Stimulated activated CD8-positive, alpha-beta memory T cell treated with anti-CD3 and anti-CD28 coated beads, Interleukin-15, amount 100 ng/mL, for 1 hour (primary cell): ENCODE measurements around the gene CFAP107.
"Not testable (repeated sequence)": the region's sequence is repeated elsewhere in the genome, so short reads cannot be mapped to it uniquely, and the experiment has no call there.

Experiments used
- DNase-seq: peaks from one replicate; pipeline ENCODE4 v3.0.0-alpha.2; 2020; ENCODE audit warnings: low read depth

CFAP107 gene, protein sequence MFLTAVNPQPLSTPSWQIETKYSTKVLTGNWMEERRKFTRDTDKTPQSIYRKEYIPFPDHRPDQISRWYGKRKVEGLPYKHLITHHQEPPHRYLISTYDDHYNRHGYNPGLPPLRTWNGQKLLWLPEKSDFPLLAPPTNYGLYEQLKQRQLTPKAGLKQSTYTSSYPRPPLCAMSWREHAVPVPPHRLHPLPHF

DNA sequence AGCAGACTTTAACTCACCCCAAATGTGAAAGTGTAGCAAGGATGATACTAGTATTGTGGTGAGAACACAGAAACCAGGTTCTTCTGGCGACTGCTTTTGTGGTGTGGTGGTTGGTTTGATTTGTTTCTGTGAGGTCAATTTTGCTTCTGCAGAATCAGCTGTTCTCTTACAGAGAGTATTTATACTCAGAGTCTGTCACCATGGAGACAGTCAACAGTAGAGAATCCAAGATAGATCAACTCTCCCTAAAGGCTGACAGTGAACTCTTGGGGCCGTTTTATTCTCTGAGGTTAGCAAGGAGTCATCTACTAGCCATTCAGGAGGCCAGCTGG, at the start of gene CFAP107:
CFAP107 (plus strand) TSS at position 209 of the 332 bp plus-strand sequence. CDS start 231 bp downstream, outside the sequence.
- no peak for DNase-seq

DNA sequence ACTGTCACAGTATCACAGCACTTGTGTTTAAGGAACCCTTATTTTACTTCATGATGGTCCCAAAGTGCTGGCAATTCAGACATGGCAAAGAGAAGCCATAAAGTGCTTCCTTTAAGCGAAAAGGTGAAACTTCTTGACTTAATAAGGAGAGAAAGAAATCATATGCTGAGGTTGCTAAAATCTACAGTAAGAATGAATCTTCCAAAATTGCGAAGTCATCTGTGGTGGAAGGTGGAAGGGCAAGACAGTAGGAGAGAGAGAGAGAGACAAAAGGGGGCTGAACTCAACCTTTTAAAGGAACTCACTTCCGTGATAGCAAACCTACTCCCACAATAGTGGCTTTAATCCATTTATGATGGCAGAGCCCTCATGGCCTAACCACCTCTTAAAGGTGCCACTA, 49.3 kb upstream of the CFAP107 start:
- no peak for DNase-seq

DNA sequence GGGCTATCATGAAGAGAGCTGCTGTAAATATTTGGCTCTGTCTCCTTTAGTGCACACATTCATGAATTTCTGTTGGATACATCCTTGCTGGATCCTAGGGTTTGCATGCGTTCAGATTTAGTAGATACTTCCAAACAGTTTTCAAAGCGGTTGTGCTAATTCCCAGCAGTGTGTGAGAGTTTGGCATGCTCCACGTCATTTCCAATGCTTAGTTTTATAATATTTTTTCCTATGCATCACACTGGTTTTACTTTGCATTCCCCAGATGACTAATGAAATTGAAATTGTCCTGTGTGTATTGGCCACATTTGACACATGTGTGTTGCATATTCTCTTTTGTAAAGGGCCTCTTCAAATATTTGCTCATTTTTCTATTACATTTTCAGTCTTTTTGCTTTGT, 48.6 kb upstream of the CFAP107 start:
- DNase-seq: no peak

DNA sequence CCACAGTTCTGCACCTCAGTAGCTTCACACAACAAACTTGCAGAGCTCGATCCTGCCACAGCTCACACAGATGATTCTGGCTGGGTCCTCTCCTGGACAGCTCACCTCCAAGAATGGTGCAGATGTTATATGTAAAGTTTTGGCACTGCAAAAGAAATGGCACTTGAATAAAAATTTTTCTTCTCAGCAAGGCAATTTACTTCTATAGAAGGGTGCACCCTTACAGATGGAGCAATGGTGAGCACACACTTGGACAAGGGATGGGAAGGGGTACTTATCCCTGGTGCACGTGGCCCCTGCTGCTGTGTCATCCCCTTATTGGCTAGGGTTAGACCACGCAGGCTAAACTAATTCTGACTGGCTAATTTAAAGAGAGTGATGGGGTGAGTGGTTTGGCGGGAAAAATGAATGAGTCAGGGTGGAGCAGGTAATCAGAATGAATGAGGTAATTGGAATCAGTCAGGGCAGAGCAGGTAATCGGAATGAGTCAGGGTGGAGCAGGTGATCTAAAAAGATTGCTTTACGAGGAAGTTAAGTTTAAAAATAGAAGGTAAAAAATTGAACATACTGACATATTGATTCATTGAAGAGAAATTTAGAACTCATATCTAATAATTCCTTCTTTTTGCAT, 42.1 kb upstream of the CFAP107 start:
- no peak for DNase-seq

DNA sequence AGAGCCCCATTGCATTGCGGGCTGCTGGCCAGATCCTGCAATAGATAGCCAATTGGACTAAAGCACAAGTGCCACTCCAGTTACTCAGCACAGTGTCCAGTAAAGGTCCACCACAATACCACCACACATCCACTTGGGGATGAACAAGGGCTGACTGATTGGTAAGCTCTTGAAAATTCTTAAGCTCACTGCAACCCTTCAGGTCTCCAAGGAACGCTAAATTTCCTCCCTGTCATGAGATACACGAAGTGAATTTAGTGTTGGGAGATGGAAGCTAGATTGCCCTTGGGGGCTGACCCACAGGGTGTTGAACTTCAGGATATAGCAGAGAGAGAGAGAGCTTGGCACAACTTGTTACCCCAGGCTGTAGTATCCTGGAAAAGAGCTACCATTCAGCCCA, 39.9 kb upstream of the CFAP107 start:
- no peak for DNase-seq

DNA sequence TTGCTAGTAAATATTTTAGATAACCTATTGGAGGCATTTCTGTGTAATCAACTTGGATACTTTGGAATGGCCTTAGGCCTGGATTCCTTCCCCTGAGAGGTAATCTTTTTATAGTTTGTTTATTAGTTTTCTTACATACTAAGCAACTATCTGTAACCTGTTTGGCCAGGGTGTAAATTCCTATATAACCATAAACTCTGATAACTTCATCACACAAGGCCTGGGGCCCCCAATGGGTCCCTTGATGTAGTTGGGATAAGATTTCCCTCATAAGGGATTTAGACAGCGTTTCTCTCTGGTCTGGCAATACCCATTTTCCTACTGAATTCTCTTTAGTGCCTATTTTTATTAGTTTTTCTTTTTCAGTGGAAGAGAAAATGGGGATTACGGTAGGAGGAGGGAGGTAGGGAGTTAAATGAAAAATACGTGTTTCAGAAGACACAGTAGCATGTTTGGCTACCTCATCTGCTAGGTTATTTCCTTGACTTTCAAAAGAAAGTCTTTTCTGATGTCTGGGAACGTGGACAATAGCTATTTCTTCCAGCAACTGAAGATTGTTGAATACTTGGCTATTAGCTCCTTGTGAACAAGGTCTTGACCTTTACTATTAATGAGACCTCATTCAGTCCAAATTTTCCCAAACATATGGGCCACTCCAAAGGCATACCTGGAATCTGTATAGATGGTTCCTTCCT, 37.5 kb upstream of the CFAP107 start:
- no peak for DNase-seq

DNA sequence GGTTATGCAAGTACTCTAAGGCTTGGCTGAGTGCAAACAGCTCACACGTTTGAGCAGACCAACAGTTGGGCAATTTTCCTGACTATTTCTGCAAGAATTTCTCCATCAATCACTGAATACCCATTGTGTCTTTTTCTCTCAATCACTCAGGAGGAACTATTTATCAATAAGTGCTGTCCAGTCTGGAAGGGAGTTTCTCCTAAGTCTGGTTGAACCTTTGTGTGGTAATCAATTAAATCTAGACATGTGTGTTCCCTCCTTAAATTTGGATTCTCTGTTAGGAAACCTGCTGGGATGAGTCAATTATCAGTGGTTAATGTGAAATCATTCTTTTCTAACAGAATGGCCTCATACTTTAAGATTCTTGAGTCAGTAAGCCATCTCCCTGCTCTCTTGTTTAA, 36.9 kb upstream of the CFAP107 start:
- no peak for DNase-seq

DNA sequence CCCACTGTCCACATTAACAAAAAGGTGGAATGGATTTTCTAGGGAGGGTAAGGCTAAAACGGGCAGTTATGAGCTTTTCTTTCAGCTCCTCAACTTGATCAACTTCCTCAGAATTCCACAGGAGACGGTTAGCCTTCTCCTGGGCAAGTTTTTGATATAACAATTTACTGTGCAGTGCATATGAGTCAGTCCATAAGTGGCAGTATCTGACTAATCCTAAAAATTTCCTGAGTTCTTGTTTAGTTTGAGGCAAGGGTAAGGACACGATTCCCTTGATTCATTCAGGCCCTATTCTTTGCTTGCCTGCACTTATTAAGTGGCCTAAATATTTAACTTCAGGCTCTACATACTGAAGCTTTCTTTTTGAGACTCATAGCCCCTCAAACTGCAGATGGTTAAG, 36.3 kb upstream of the CFAP107 start:
- no peak for DNase-seq

DNA sequence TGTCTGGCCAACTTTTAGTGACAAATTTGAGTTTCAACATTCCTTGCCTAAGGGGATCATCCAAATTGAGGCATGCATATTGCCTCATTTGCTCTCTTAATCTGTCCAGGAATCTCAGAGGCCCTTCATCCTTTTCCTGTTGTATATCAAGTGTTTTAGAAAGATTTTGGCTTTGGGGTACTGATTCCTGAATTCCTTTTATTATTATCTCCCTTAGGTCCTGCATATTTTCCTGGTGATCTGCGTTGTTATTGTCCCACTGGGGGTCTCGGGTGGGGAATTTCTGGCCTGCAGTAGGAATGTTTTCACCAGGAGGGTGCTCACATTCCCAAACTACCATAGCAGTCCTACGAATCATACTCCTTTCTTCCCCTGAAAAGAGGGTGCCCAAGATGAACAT, 34.5 kb upstream of the CFAP107 start:
- no peak for DNase-seq

DNA sequence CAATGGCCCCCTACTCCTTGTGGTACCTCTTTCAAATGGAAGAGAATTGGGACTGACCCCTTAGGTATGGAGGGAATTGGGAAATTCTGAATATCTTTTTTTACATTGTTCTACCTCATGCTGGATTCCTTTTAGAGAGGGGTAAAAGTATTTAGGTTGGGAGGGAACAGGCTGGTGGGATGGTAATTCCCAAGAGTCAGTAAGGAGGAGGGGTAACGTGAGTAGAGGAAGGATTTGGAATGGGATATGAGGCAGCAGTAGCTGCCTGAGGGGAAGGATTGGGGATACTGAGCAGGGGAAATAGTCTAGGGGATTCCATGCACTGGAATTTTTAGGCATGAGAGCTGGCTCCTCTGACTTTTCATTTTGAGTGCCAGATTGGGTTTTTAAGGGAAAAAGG, 33.9 kb upstream of the CFAP107 start:
- DNase-seq: no peak

DNA sequence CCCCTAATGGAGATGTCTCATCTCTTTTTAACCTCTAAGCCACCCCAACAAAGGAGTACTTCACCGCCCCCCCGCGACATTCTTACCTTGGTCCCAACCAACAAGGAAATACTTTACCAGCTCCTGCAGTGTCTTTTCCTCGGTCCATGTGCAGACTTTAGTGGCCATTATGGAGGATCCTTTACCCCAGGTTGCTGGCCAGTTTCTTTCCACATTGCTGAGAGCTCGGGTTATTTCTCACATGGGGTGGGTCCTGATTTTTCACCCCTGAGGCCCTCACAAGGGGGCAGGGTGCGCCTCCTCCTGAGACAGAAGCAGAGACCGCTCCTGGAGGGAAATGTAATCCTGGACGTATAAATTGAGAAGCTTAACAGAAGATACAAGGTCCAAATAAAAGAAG, 33.1 kb upstream of the CFAP107 start:
- DNase-seq: no peak

DNA sequence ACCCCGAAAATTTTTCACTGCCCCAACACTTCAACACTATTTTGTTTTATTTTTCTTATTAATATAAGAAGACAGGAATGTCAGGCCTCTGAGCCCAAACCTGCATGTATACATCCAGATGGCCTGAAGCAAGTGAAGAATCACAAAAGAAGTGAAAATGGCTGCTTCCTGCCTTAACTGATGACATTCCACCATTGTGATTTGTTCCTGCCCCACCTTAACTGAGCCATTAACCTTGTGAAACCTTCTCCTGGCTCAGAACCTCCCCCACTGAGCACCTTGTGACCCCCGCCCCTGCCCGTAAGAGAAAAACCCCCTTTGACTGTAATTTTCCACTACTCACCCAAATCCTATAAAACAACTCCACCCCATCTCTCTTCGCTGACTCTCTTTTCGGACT, 32.3 kb upstream of the CFAP107 start:
- not testable (repeated sequence) for DNase-seq

DNA sequence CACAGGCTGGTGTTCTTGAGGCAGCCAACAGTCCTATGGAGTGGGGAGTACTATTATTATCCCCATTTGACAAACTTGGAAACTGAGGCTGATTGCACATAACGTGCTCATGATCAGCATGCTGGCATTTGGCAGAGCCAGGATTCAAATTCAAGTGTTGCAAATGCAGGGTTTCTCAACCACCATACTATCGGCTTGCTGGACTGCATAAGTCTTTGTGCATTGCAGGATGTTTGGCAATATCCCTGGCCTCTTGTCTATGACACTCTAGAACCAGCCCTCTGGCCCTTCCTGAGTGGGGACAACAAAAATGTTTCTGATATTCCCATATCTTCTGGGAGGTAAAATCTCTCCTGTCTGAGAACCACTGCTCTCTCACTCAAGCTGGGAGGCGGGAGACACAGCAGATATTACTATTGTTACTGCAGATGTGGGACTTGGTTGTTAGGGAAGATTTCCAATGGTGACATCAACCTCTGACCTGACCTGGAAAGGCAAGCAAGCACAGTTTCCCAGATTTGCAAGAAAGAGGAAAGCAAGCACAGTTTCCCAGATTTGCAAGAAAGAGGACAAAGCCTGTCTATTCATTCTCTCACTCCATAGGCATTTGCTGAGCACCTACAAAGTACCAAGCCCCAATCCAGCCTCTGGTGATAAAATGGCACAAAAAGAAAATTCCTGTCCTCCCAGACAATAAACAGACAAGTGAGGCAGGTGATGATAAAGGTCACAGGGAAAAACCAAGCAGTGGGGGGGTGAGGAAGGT, 31.1 kb upstream of the CFAP107 start:
- no peak for DNase-seq

DNA sequence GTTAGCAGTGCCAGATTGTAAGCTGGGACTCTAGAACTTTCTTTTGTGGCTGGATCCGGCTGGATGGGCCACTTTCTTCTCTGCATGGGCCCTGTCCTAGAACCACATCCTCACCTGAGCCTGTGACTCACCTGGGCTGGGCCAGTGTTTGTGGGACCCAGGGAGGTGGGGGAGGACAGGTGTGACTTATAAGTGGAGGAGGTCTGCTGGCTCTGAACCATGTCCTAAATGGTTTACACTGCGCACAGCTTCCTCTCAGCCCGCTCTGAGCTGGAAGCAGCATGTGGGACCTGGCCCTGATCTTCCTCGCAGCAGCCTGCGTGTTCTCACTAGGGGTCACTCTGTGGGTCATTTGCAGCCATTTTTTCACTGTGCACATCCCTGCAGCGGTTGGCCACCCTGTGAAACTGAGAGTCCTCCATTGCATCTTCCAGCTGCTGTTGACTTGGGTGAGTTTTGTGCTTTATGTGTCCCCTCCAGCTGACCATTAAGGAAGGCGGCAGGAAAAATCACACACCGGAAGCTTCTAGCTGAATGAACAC, 30.0 kb upstream of the CFAP107 start, which contains the start of gene AADACL3:
AADACL3 (plus strand) TSS at position 215 of the 542 bp plus-strand sequence; CDS start at position 282, 67 bp downstream.
- DNase-seq: no peak

DNA sequence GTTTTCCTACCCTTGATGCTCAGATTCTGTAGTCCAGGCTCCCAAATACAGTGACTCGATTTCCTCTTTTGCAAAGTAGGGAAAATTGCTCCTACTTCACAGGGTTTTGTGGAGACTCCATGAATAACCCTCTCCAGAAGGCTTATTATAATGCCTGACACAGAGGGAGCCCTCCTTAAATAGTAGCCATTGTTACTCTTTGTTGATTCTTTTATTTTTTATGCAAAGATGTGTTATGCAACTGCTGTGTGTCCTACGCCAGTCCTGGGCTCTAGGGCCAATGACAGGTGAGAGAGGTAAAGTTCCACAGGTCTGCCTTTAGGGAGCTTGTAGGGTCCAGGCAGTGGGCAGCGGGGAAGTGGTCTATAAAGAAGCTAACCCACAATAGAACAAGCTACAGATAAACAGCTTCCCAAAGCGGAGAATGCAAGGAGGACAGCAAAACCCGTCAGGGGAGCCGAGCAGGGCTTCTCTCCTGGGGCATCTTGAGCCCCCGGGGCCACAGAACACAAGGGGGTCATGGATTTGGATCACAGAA, 28.6 kb upstream of the CFAP107 start:
- no peak for DNase-seq

DNA sequence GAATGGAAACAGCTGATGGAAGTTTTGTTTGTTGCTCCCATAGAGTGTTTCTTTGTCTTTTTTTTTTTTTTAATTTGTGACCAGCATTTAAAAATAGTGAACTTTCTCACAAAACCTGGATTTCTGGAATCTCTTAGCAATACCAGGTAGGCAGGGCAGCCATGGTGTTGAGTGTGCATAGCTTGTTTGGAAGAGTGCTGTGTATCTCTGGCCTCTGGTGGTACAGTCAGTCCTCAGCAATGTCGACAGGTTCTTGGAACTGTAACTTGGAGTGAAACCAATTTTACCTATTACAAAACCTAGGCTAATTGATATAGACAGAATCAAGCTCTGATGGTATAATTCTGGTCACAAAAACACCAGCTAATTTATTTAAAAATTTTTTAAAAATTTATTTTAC, 23.4 kb upstream of the CFAP107 start:
- DNase-seq: no peak

DNA sequence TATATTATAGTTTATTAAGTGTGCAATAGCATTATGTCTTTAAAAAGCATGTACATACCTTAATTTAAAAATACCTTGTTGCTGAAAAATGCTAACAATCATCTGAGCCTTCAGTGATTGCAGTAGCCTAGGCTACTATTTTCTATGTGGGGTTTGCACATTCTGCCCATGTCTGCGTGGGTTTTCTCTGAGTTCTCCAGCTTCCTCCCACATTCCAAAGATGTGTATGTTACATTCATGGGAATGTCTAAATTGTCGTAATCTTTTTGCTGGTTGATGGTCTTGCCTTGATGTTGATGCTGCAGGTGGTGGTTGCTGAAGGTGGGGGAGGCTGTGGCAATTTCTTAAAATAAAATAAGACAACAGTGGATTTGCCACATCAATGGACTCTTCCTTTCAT, 17.6 kb upstream of the CFAP107 start:
- no peak for DNase-seq

DNA sequence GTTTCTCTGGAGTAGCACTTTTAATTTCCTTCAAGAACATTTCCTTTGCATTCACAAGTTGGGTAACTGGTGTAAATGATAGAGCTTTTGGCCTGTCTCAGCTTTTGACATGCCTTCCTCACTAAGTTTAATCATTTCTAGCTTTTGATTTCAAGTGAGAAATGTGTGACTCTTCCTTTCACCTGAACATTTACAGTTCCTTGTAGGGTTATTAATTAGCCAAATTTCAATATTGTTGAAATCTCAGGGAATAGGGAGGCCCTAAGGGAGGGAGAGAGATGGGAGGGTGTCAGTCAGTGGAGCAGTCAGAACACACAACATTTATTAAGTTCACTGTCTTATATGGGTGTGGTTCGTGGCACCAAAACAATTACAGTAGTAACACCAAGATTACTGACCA, 15.8 kb upstream of the CFAP107 start:
- DNase-seq: no peak

DNA sequence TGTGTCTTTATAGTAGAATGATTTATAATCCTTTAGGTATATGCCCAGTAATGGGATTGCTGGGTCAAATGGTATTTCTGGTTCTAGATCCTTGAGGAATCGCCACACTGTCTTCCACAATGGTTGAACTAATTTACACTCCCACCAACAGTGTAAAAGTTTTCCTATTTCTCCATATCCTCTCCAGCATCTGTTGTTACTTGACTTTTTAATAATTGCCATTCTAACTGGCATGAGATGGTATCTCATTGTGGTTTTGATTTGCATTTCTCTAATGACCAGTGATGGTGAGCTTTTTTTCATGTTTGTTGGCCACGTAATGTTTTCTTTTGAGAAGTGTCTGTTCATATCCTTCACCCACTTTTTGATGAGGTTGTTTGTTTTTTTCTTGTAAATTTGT, 14.9 kb upstream of the CFAP107 start:
- DNase-seq: not testable (repeated sequence)

DNA sequence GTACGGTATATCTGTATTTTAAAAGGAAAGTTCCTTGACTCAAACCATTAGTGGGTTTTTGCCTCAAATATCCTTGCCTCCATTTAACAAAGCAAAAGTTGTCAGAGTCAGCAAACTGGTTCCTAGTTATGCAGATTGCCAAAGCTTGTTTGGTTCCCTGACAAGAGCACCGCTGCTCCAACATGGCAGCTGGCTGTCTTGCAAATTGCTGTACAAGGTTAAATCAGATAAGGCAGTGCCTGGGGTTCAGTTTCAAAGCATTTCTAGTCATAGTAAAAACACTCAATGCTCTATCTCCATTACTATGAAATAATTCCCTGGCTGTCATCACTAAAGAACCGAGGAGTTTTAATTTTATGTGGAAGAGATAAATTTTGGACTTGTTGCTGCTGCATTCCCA, 11.3 kb upstream of the CFAP107 start:
- no peak for DNase-seq

DNA sequence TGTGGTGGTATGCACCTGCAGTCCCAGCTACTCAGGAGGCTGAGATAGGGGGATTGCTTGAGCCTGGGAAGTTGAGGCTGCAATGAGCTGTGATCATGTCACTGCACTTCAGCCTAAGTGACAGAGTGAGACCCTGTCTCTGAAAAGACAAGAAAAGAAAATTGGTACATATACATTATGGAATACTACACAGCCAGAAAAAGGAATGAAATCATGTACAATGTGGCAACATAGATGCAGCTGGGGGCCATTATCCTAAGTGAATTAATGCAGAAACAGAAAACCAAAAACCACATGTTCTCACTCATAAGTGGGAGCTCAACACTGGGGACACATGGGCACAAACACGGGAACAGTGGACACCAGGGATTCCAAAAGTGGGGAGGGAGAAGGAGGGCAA, 7.1 kb upstream of the CFAP107 start:
- DNase-seq: no peak

DNA sequence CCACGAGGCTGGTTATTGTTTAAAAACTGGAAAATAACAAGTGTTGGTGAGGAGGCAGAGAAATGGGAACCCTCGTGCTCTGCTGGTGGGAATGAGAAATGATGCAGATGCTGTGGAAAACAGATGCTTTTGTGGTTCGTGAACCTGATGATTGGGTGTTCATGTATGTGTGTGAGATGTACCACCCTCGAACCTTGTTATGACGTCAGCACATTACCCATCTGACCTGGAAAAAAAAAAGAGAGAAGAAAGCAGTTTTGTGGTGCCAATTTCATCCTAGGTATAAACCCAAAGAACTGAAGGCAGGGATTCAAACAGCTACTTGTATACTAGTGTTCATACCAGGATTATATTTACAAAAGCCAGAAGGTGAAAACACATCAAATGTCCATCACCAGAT, 6.4 kb upstream of the CFAP107 start:
- DNase-seq: no peak
